MV-4-11 (cell line): ENCODE measurements around the gene RAB5B.
"Not testable (repeated sequence)": the region's sequence is repeated elsewhere in the genome, so short reads cannot be mapped to it uniquely, and the experiment has no call there.

Source experiments
- DNase-seq: peaks from one replicate; lab custom pipeline; 2025; lab: John Stamatoyannopoulos, UW

RAB5B gene

GRCh38 chr12:56014205-56014604 is 40.3 kb downstream of the RAB5B start:
- DNase-seq, result no peak

GRCh38 chr12:56017181-56017580 is 43.3 kb downstream of the RAB5B start:
- no peak for DNase-seq

- no peak for DNase-seq
Observed at GRCh38 chr12:56018356-56018755, 44.5 kb downstream of the RAB5B start.

GRCh38 chr12:56020423-56021184 is 46.7 kb downstream of the RAB5B start, which contains the start of gene IKZF4:
TSS of gene IKZF4 (plus strand) at chr12:56021043. CDS start at chr12:56021494, 451 bp downstream.
- DNase-seq, result peak; percentile 89

- DNase-seq, result no peak
Observed at GRCh38 chr12:56021889-56022497, 48.1 kb downstream of the RAB5B start.

GRCh38 chr12:56028511-56029165 is 54.8 kb downstream of the RAB5B start:
- DNase-seq, result no peak

GRCh38 chr12:56029166-56029519 is 55.3 kb downstream of the RAB5B start:
- DNase-seq, result no peak

GRCh38 chr12:56029666-56030293 is 55.9 kb downstream of the RAB5B start:
- peak; percentile 50 for DNase-seq

GRCh38 chr12:56031987-56032386 is 58.1 kb downstream of the RAB5B start:
- no peak for DNase-seq

GRCh38 chr12:56034586-56035332 is 60.9 kb downstream of the RAB5B start:
- DNase-seq, result no peak

- DNase-seq, result no peak
Observed at GRCh38 chr12:56037161-56037560, 63.3 kb downstream of the RAB5B start.

GRCh38 chr12:56038022-56038655 is 64.3 kb downstream of the RAB5B start:
- DNase-seq, result no peak

GRCh38 chr12:56040151-56040550 is 66.3 kb downstream of the RAB5B start:
- DNase-seq, result no peak

- no peak for DNase-seq
Observed at GRCh38 chr12:56040963-56041551, 67.2 kb downstream of the RAB5B start.

GRCh38 chr12:56041552-56042429 is 67.9 kb downstream of the RAB5B start, which contains the start of gene RPS26:
TSS of gene RPS26 (plus strand) at chr12:56041918. CDS start at chr12:56042167, 249 bp downstream.
- peak; percentile 99 for DNase-seq

GRCh38 chr12:56042430-56042813 is 68.5 kb downstream of the RAB5B start:
- not testable (repeated sequence) for DNase-seq

- DNase-seq, result no peak
Observed at GRCh38 chr12:56042843-56043242, 69.0 kb downstream of the RAB5B start.
